CD4-positive, alpha-beta T cell treated with Interleukin-6 at 100 ng/mL for 8 hours (primary cell): ENCODE results near the gene PRKG2.
"Not testable (repeated sequence)": the region's sequence is repeated elsewhere in the genome, so short reads cannot be mapped to it uniquely, and the experiment has no call there.

ENCODE experiments used
- DNase-seq: peaks from one replicate; pipeline ENCODE4 v3.0.0-alpha.2; 2020; ENCODE audit warnings: mixed read lengths, low spot score

PRKG2 gene

DNA sequence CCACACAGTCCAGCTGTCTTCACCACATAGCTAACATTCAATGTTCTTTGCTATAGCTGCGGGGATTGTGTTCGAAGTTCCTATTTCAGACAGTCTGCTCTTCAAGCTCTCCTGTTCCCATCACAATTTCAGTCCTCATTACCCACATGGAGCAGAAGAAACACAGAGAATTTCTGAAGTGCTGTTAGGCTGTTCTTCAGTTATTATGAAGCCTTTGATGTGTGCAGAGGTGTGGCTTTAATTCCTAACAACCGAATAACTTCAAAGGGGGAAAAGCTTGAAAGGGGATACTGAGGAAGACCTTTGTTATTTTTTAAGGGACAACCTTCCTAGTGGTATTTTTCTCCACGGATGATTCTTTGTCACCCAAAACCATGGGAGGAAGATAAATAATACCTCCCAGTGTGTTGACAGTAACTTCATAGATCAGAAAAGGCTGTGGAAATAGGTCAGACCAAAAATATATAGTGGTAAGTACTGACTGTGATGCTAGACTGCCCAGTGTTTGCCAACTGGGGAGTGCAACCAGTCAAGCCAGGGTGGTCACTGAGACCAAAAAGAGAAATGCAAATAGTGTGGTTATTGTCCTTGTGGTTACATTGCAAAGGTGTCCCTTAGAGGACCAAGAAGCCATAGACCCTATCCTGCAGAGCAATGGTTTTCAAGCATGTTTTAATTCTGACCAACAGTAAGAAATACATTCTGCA lies 52.1 kb downstream of the PRKG2 start:
- no peak for DNase-seq

GRCh38 chr4:81153714-81154323 lies 61.2 kb downstream of the PRKG2 start:
- DNase-seq, result not testable (repeated sequence)

- no peak for DNase-seq
Observed at GRCh38 chr4:81152839-81153713, 61.9 kb downstream of the PRKG2 start.

- no peak for DNase-seq
Observed at GRCh38 chr4:81149976-81150375, 65.0 kb downstream of the PRKG2 start.

GRCh38 chr4:81148576-81148975 lies 66.4 kb downstream of the PRKG2 start:
- no peak for DNase-seq

DNA sequence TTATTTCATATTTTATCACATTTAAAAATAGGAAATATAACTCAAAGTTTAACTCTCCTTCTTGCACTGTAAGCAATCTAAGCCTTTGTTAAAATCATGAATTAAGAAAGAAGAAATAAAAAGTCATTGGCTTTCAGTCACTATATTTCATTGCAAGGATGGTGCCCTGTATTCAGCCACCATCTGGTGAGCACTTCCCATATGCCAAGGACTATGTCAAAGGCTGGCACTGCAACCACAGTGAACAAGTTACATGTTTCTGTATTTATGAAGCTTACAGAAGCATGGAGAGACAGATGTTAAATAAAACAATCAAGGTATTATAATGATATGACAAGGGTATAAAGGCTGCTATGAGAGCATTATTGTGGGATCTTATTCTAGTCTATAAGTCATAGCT lies 68.6 kb downstream of the PRKG2 start:
- DNase-seq, result no peak

DNA sequence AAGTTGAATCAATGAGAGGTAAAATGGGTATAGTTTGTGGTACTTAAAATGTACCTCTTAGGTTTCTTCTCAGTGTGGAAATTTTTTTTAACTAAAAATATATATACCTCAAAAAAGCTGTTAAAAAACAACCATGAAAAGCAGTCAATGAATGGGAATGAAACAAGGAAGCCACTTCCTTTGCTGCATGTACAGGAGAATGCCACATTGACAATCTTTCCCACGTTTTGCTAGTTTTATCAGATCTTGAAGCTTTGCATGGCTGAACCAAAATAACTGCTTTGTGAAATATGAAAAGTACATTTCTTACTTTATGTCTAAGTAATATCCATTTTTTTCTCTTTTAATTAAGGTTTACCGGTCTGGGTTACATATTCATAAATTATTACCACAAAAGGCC lies 71.8 kb downstream of the PRKG2 start:
- no peak for DNase-seq

- DNase-seq, result no peak
Observed at GRCh38 chr4:81142744-81143143, 72.3 kb downstream of the PRKG2 start.

DNA sequence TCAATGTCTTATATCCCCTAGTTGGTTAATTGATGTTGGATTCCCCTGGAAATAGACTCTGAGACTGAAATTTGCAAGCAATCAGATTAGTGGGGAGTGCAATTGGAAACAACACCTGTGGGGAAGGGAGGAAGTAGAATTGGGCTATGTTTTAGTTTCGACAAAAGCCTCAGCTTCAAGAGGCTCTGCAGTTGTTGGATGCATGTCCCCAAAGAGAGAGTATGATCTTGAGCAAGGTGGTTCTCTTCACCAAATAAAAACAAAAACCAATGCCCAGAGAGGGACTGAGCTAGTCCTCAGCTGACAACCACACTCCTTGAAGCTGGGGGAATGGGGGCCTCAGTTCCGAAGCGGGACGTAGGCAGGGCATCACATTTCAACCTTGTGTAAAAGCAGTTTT lies 77.1 kb downstream of the PRKG2 start:
- no peak for DNase-seq

DNA sequence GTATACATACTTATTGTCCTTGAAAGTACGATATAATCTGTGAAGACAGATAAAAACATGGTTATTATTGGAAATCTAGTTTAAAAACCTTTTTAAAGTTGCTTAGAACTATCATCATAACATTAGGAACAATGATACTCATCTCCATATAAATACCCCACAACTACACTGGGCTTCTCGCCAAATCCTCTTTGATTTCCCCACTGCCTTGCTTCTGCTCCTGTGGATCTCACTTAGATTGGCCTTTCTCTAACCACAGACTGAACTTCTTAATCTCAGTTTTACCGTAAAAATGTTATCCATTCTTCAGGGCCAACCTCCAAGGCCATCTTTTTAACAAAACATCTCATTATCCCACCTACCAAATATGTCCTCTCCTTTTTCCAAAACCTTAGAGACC lies 77.6 kb downstream of the PRKG2 start:
- no peak for DNase-seq

GRCh38 chr4:81136161-81136905 lies 78.7 kb downstream of the PRKG2 start:
- no peak for DNase-seq

DNA sequence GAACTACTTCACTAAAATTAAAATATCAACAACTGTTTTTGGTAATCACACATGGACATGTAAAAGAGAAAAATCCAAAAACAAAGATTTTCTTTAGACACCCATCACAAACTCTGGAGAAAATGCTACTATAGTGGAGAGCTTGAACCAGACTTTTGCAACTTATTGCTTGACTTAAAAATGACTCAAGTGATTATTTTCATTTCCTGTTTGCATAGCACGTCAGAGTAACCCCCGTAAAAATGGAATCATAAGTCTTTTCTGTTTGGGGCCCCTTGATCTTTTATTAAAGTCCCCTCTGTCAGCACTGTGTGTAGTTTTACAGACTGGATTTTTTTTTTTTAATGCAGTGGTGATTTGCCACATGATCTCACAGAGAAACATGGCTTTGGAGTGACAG lies 79.5 kb downstream of the PRKG2 start:
- DNase-seq, result no peak

- no peak for DNase-seq
Observed at GRCh38 chr4:81131563-81131962, 83.5 kb downstream of the PRKG2 start.

DNA sequence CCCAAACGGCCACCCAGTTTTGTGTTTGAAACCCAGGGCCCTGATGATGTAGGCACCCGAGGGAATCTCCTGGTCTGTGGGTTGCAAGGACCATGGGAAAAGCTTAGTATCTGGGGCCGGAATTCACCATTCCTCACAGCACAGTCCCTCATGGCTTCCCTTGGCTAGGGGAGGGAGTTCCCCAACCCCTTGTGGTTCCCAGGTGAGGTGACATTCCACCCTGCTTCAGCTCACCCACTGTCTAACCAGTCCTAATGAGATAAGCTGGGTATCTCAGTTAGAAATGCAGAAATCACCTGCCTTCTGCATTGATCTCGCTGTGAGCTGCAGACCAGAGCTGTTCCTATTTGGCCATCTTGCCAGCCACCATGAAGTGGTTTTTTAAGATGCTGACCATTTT lies 84.0 kb downstream of the PRKG2 start:
- no peak for DNase-seq

DNA sequence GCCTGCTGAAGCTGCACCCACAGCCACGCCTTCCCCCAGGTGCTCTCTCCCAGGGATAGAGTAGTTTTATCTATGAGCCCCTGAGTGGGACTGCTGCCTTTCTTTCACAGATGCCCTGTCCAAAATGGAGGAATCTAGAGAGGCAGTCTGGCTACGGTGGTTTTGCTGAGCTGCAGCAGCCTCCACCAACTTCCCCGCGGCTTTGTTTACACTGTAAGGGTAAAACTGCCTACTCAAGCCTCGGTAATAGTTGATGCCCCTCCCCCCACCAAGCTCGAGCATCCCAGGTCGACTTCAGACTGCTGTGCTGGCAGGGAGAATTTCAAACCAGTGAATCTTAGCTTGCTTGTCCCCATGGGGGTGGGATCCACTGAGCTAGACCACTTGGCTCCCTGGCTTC lies 84.5 kb downstream of the PRKG2 start:
- DNase-seq, result no peak

GRCh38 chr4:81120055-81120454 lies 95.0 kb downstream of the PRKG2 start:
- no peak for DNase-seq

GRCh38 chr4:81118086-81118485 lies 96.9 kb downstream of the PRKG2 start:
- DNase-seq, result no peak

DNA sequence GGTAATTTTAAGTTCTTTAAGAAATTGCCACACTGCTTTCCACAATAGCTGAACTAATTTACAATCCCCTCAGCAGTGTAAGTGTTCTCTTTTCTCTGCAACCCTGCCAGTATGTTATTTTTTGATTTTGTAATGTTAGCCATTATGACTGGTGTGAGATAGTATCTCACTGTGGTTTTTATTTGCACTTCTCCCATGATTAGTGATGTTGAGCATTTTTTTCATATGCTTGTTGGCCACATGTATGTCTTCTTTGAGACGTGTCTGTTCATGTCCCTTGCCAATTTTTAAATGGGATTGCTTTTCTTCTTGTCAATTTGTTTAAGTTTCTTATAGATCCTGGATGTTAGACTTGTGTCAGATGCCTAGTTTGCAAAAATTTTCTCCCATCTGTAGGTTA lies 98.5 kb downstream of the PRKG2 start:
- DNase-seq, result no peak

GRCh38 chr4:81113024-81113423 lies 102.0 kb downstream of the PRKG2 start:
- no peak for DNase-seq

- DNase-seq, result no peak
Observed at GRCh38 chr4:81109356-81109755, 105.7 kb downstream of the PRKG2 start.

- DNase-seq, result no peak
Observed at GRCh38 chr4:81106150-81106549, 108.9 kb downstream of the PRKG2 start.

- DNase-seq, result no peak
Observed at GRCh38 chr4:81102107-81102506, 112.9 kb downstream of the PRKG2 start.
